K562 (cell line): ENCODE measurements around the gene MUCL1. TPM values are rescaled to one million over a fixed set of nuclear protein-coding genes. Genes with fewer than 3 reads are reported as not detected.

ENCODE experiments used
- ATAC-seq: fragments of 200-7000 bp; cut with Tn5 transposase; 3 replicates; pipeline ENCODE4 v1.9.1; 2020; ENCODE audit warnings: moderate library complexity
- BruUV-seq: library from RNA; stranded (reverse); fragments of 400-500 nt; replicated peaks from 2 replicates; lab custom pipeline; 2021; lab: Mats Ljungman, UMichigan
- CTCF ChIA-PET: fragments of 300-600 bp; formaldehyde crosslinking; extraction: SDS; loops from one replicate; lab custom pipeline; 2021; ENCODE audit warnings: low intra/inter-chr PET ratio; lab: Yijun Ruan, JAX
- POLR2A ChIA-PET: fragments of 300-600, 350-650 bp; sonication (Branson Sonifier 250); formaldehyde crosslinking; extraction: SDS; loops from one replicate; lab custom pipeline; 2021; ENCODE audit warnings: antibody characterized with exemption, inconsistent platforms; lab: Yijun Ruan, JAX
- DNase-seq, 4 experiments: peaks; one replicate each; pipeline versions ENCODE4 v3.0.0 to v3.0.0-alpha.2; 2011 to 2018; ENCODE audit warnings: low spot score in 3 of 4, mixed read lengths in 3 of 4; ENCODE audit errors: extremely low read depth in 1 of 4
- FAIRE-seq: peaks from 2 replicates; lab custom pipeline; 2011; peaks lifted over from hg19 to GRCh38; lab: Jason Lieb, UNC
- H2AFZ ChIP-seq: 2 replicates; pipeline ENCODE4 v1.6.0; 2011; ENCODE audit warnings: low read depth, low read length, control low read depth, inconsistent platforms
- H3K27ac ChIP-seq: fragments of 200-600 bp; 3 replicates; pipeline ENCODE4 v1.8.0; 2011; ENCODE audit warnings: low read depth, mild to moderate bottlenecking, control low read depth, inconsistent platforms, low read length, moderate library complexity, mixed read lengths; ENCODE audit errors: extremely low read depth
- H3K27me3 ChIP-seq, 2 experiments: fragments of 300-600 bp in 1 of 2; 2 replicates in 1 of 2; 3 replicates in 1 of 2; pipeline versions ENCODE4 v1.6.0 to v1.8.0; 2011; ENCODE audit warnings: inconsistent platforms in 2 of 2, low read length in 2 of 2, mild to moderate bottlenecking in 1 of 2, mixed read lengths in 1 of 2, moderate library complexity in 1 of 2; ENCODE audit not compliant: control insufficient read depth in 2 of 2, insufficient read depth in 2 of 2
- H3K36me3 ChIP-seq: fragments of 300-600 bp; 3 replicates; pipeline ENCODE4 v1.8.0; 2011; ENCODE audit warnings: mild to moderate bottlenecking, low read length, inconsistent platforms; ENCODE audit not compliant: control insufficient read depth, insufficient read depth
- H3K4me1 ChIP-seq, 2 experiments: fragments of 200-600 bp in 1 of 2; replicated peaks in 1 of 2; 2 replicates in 1 of 2; 3 replicates in 1 of 2; pipeline versions ENCODE4 v1.5.1 to v1.8.0; 2011; ENCODE audit warnings: inconsistent platforms in 2 of 2, low read length in 2 of 2, mild to moderate bottlenecking in 1 of 2, mixed read lengths in 1 of 2, moderate library complexity in 1 of 2; ENCODE audit not compliant: control insufficient read depth in 2 of 2, insufficient read depth in 2 of 2
- H3K4me2 ChIP-seq: 2 replicates; pipeline ENCODE4 v1.6.1; 2011; ENCODE audit warnings: low read length, control low read depth, inconsistent platforms, mixed read lengths; ENCODE audit not compliant: insufficient read depth
- H3K4me3 ChIP-seq: fragments of 200-600 bp; sonication (generic), shearing (Covaris generic); 2 replicates; pipeline ENCODE4 v1.5.1; 2016; ENCODE audit warnings: control low read depth, inconsistent platforms
- H3K79me2 ChIP-seq: fragments of 200-600 bp; 3 replicates; pipeline ENCODE4 v1.8.0; 2011; ENCODE audit warnings: low read length, inconsistent platforms; ENCODE audit not compliant: control insufficient read depth, insufficient read depth
- H3K9ac ChIP-seq, 2 experiments: 2 replicates each; pipeline versions ENCODE4 v1.6.0 to v1.6.1; 2011; ENCODE audit warnings: low read depth in 2 of 2, low read length in 2 of 2, control low read depth in 1 of 2, inconsistent platforms in 1 of 2, mild to moderate bottlenecking in 1 of 2, mixed read lengths in 1 of 2; ENCODE audit not compliant: insufficient read depth in 1 of 2
- H3K9me1 ChIP-seq: one replicate; pipeline ENCODE4 v1.6.0; 2011; ENCODE audit warnings: inconsistent platforms, mild to moderate bottlenecking, low read length, moderate library complexity; ENCODE audit not compliant: control insufficient read depth, insufficient read depth
- H3K9me3 ChIP-seq: replicated peaks from 2 replicates; pipeline ENCODE4 v1.5.1; 2011; ENCODE audit warnings: low read depth, low read length, inconsistent platforms; ENCODE audit not compliant: control insufficient read depth, insufficient read depth
- H4K20me1 ChIP-seq: replicated peaks from 2 replicates; pipeline ENCODE4 v1.6.1; 2011; ENCODE audit warnings: low read length, inconsistent platforms, mixed read lengths; ENCODE audit not compliant: control insufficient read depth, insufficient read depth
- C11orf30 ChIP-seq: fragments of 450-650 bp; IDR thresholded peaks from 2 replicates; pipeline ENCODE4 v1.6.1; 2016; ENCODE audit warnings: low read depth, mild to moderate bottlenecking
- FOXP1 ChIP-seq: sonication (generic); formaldehyde crosslinking; IDR thresholded peaks from 2 replicates; pipeline ENCODE4 v1.8.0; 2022; ENCODE audit warnings: mild to moderate bottlenecking, missing genetic modification reagents
- LARP7 ChIP-seq: fragments of 450-650 bp; IDR thresholded peaks from 2 replicates; pipeline ENCODE4 v1.6.1; 2016
- LEF1 ChIP-seq: fragments of 450-650 bp; IDR thresholded peaks from 2 replicates; pipeline ENCODE4 v1.6.1; 2016; ENCODE audit warnings: mild to moderate bottlenecking
- MAFF ChIP-seq: IDR thresholded peaks from 2 replicates; pipeline ENCODE4 v1.6.1; 2012; ENCODE audit warnings: low read length, improper control_type of control experiment
- NFE2L1 ChIP-seq: fragments of 450-650 bp; IDR thresholded peaks from 2 replicates; pipeline ENCODE4 v1.6.1; 2016; ENCODE audit warnings: missing genetic modification characterization, low read depth, mild to moderate bottlenecking, missing compliant biosample characterization, moderate library complexity, borderline replicate concordance
- NFYB ChIP-seq: IDR thresholded peaks from 2 replicates; pipeline ENCODE4 v1.6.1; 2011; ENCODE audit warnings: mild to moderate bottlenecking, moderate library complexity; ENCODE audit not compliant: insufficient read length; ENCODE audit errors: extremely low read depth
- PCBP2 ChIP-seq: fragments of 200-400 bp; formaldehyde crosslinking; IDR thresholded peaks from 2 replicates; pipeline ENCODE4 v1.6.1; 2018; ENCODE audit warnings: low read length, low read depth, mild to moderate bottlenecking, moderate library complexity; ENCODE audit not compliant: poor library complexity, severe bottlenecking
- TBL1XR1 ChIP-seq, 2 experiments: IDR thresholded peaks; 2 replicates each; pipeline ENCODE4 v1.6.1; 2012; ENCODE audit warnings: improper control_type of control experiment in 2 of 2, low read length in 2 of 2, mild to moderate bottlenecking in 1 of 2
- ZC3H4 ChIP-seq: sonication (generic); formaldehyde crosslinking; IDR thresholded peaks from 2 replicates; pipeline ENCODE4 v1.9.0; 2021; ENCODE audit warnings: missing genetic modification reagents, borderline replicate concordance
- ZNF316 ChIP-seq: fragments of 450-650 bp; IDR thresholded peaks from 2 replicates; pipeline ENCODE4 v1.6.1; 2016
- WGBS: fragments of 100-300 bp; shearing (Covaris generic); methylation state at CpG from one replicate; pipeline ENCODE4 v1.1.6; 2016; ENCODE audit warnings: low coverage, mixed read lengths; ENCODE audit not compliant: insufficient coverage; ENCODE audit errors: missing lambda C conversion rate; 5-methylcytosine and 5-hydroxymethylcytosine counted together
- in situ Hi-C: fragments of 300-500 bp; cut with MboI; formaldehyde crosslinking; loops from 4 replicates; pipeline ENCODE4 v1.15.0; 2018; ENCODE audit warnings: inconsistent platforms, mixed read lengths
- intact Hi-C: fragments of 100-400 bp; cut with micrococcal nuclease; formaldehyde crosslinking; loops from 2 replicates; pipeline ENCODE4 v1.14.2; 2022
- polyA plus RNA-seq, 8 experiments: library from polyadenylated mRNA; depleted of rRNA in 4 of 8; stranded (reverse) in 5 of 8; unstranded in 3 of 8; fragments of >200 nt; fragmentation: Nextera tagmentation in 2 of 8; fragmentation: Illumina TruSeq in 1 of 8; extraction: Ambion mirVana in 2 of 8; extraction: Trizol in 1 of 8; gene quantifications; 2 replicates each; pipeline versions ENCODE4 v1.2.1 to v1.2.3, GENCODE V29; 2011 to 2014; ENCODE audit warnings: inconsistent platforms in 1 of 8, missing spikeins in 1 of 8
- total RNA-seq, 7 experiments: library from RNA; depleted of rRNA in 6 of 7; stranded (reverse); fragments of >200 nt in 6 of 7; fragmentation: Illumina TruSeq in 2 of 7; extraction: Trizol in 2 of 7; gene quantifications; 2 replicates each; pipeline versions ENCODE4 v1.2.1 to v1.2.3, GENCODE V29; 2011 to 2021; ENCODE audit warnings: low replicate concordance in 1 of 7
- TF ChIP-seq, protein P1 (sequence below): fragments of 250-450 bp; sonication (Bioruptor Pico); IDR thresholded peaks from 2 replicates; pipeline ENCODE4 v1.5.0; 2020; ENCODE audit warnings: mild to moderate bottlenecking, borderline replicate concordance
- TF ChIP-seq, protein P2 (sequence below): fragments of 450-650 bp; conservative IDR thresholded peaks from 2 replicates; pipeline ENCODE4 v1.6.1; 2016; ENCODE audit warnings: missing genetic modification characterization, low read depth, mild to moderate bottlenecking, missing compliant biosample characterization, moderate library complexity

The MUCL1 gene
- total and polyA plus RNA-seq, 9 of the 15 experiments (the other 6 are each of a cell fraction or from before 2014, with no cell fraction given) = not detected

DNA sequence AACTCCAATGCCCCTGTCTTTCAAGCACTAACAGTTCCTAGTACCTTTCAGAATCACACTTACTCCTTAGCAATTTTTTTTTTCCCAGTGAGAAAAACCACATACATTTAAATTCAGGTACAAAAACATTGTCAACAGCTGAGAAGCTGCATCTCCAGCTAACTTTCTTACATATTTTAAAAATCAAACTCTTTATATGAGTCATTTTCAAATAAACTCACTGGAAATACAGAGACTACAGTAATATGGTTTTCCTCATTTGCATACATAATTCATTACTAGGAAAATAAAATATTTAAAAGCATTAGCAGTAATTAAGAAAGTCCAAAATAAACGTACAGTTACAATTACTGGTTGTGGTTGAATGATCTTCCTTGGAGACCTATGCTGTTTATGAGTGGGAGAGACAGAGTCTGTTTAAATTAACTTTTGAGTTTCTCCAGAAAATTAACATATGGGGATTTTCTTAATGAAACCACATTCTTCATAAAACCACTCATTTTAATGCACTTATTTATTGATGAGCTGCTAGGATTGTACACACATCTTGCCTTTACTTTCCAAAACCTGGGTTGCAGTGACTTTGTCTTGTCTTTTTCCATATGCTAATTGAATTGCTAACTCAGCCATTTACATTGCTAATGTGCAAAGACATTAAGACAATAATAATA, 9.8 kb downstream of the MUCL1 start:
- ChIA-PET CTCF (no interaction called here), POLR2A (no interaction called here)
- FAIRE-seq (no peak), DNase-seq (no peak), ATAC-seq (no peak)
- Histone ChIP-seq H3K4me3 (no peak overlapping the region), H3K9ac (no peak overlapping the region), H3K9me1 (no peaks in the 10 kb centered on the region), H3K4me2 (no peak overlapping the region), H3K36me3 (no peaks in the 10 kb centered on the region), H4K20me1 (no peaks in the 10 kb centered on the region), H3K4me1 (no peaks in the 10 kb centered on the region), H3K27me3 (no peaks in the 10 kb centered on the region; a peak in 1 of 5 replicates), H3K27ac (no peak overlapping the region), H2AFZ (no peak overlapping the region), H3K9me3 (no peaks in the 10 kb centered on the region), H3K79me2 (no peaks in the 10 kb centered on the region)
- WGBS = 10% methylated on average over 1 of the region's 1 CpG
- no peak for TF ChIP-seq NFYB
- TF ChIP-seq ZNF316 = peak; percentile 45; the same call in 1 of the 2 replicates
- 0 out of 2 replicates have a peak, but pooled peaks have one; percentile 5 for TF ChIP-seq MAFF
- TF ChIP-seq C11orf30 = peak; percentile 32; the same call in 1 of the 2 replicates
- in situ Hi-C loops (no loop called here), intact Hi-C loops (no loop called here)
- BruUV-seq = no TSS peak

DNA sequence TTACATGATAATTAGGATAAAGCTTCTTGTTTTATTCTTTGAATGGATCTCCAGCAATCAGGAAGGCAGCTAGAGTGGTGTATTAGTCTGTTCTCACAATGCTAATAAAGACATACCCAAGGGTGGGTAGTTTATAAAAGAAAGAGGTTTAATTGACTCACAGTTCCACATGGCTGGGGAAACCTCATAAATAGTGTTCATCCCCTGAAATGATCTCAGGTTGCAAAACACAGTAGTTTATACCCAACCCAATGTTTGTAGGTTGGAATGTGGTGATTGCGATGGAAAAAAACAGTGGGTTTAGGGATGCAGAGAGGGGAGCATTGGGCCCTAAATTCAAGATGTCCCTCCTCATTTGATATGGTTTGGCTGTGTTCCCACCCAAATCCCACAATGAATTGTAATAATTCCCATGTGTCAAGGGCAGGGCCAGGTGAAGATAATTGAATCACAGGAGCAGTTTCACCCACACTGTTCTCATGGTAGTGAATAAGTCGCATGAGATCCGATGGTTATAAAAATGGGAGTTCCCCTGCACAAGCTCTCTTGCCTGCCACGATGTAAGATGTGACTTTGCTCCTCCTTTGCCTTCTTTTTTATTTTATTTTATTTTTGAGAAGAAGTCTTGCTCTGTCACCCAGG, 11.5 kb downstream of the MUCL1 start:
- H3K79me2 ChIP-seq = no peaks in the 10 kb centered on the region
- ChIA-PET CTCF (no interaction called here), POLR2A (no interaction called here)
- in situ Hi-C loops (no loop called here), intact Hi-C loops (no loop called here)
- no peaks in the 10 kb centered on the region for H3K36me3 ChIP-seq
- no peaks in the 10 kb centered on the region for H3K27me3 ChIP-seq
- H4K20me1 ChIP-seq = no peaks in the 10 kb centered on the region
- H3K9ac ChIP-seq = no peak overlapping the region
- no peak overlapping the region for H3K27ac ChIP-seq
- no TSS peak for BruUV-seq
- FAIRE-seq = no peak
- DNase-seq = no peak
- no peak overlapping the region for H2AFZ ChIP-seq
- H3K4me2 ChIP-seq = no peak overlapping the region
- H3K4me3 ChIP-seq = no peak overlapping the region
- H3K9me1 ChIP-seq = no peaks in the 10 kb centered on the region
- no peaks in the 10 kb centered on the region for H3K4me1 ChIP-seq
- no peak for ATAC-seq
- 3% methylated on average over 4 of the region's 4 CpGs for WGBS
- H3K9me3 ChIP-seq = no peaks in the 10 kb centered on the region
- TF ChIP-seq TBL1XR1 (IDR thresholded peaks at IDR 0.05; ENCODE audit: low read length in 2 of 2) (no peak), ZC3H4 (no peak), NFE2L1 (no peak), LEF1 (no peak), PCBP2 (no peak), FOXP1 (no peak), LARP7 (no peak)
- TF ChIP-seq, protein P1, sequence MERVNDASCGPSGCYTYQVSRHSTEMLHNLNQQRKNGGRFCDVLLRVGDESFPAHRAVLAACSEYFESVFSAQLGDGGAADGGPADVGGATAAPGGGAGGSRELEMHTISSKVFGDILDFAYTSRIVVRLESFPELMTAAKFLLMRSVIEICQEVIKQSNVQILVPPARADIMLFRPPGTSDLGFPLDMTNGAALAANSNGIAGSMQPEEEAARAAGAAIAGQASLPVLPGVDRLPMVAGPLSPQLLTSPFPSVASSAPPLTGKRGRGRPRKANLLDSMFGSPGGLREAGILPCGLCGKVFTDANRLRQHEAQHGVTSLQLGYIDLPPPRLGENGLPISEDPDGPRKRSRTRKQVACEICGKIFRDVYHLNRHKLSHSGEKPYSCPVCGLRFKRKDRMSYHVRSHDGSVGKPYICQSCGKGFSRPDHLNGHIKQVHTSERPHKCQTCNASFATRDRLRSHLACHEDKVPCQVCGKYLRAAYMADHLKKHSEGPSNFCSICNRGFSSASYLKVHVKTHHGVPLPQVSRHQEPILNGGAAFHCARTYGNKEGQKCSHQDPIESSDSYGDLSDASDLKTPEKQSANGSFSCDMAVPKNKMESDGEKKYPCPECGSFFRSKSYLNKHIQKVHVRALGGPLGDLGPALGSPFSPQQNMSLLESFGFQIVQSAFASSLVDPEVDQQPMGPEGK = no peak
- TF ChIP-seq, protein P2, sequence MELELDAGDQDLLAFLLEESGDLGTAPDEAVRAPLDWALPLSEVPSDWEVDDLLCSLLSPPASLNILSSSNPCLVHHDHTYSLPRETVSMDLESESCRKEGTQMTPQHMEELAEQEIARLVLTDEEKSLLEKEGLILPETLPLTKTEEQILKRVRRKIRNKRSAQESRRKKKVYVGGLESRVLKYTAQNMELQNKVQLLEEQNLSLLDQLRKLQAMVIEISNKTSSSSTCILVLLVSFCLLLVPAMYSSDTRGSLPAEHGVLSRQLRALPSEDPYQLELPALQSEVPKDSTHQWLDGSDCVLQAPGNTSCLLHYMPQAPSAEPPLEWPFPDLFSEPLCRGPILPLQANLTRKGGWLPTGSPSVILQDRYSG (tag) = no peak
